ENCODE results near the gene HAAO. TPM values are rescaled to one million over a fixed set of nuclear protein-coding genes. Genes with fewer than 3 reads are reported as not detected.
A peak's percentile ranks its signal among the peaks of the same experiment; 100 is the strongest.
"Not testable (repeated sequence)": the region's sequence is repeated elsewhere in the genome, so short reads cannot be mapped to it uniquely, and the experiment has no call there.

Gene HAAO
- 2.3 TPM for total RNA-seq
- long read RNA-seq, partial matches to known transcripts: 0 of 5 reads
- long read RNA-seq, other reads (novel, unspliced or antisense): 1 of 5 reads

DNA sequence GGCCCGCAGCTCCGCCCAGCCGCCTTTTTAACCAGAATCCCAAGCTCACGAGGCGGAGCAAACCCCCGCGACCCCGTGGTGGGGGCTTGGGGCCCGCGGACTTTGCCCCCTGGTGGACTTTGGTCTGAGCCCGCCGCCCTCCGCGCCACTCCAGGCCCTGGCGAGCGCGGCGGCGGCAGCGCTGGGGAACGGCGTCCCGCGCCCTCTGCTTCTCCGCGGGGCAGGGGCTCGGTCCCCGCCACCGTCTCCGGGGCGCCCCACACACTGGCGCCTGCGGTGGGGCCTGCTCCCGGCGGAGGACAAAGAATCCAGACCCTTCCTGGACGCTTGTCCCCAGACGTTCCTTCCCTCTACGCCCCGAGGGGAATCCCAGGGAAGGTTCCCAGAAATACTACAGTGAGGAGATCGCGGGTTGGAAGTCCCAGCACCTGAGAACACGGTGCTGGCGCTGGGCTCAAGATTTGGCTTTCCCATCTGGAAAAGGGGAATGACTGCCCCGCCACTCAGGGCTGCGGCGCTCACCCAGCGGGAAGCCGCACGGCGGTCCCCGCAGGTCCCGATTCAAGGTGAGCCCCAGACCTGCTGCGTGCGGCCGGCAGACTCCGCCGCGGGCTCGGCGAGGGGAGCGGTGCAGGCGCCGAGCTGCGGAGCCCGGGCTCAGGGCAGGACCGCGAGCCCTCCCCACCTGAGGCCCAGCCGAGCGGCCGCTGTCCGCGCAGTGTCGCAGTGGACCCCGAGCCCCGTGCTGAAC, at the start of gene HAAO:
Gene HAAO (minus strand): TSS at position 1 of the 751 bp plus-strand sequence. CDS start 47 bp downstream, outside the sequence.
- peak; percentile 77 for DNase-seq
- intact Hi-C loops (cut with DNase I): no loop called here
- peak; percentile 66 for ATAC-seq (ENCODE audit: poor library complexity)

DNA sequence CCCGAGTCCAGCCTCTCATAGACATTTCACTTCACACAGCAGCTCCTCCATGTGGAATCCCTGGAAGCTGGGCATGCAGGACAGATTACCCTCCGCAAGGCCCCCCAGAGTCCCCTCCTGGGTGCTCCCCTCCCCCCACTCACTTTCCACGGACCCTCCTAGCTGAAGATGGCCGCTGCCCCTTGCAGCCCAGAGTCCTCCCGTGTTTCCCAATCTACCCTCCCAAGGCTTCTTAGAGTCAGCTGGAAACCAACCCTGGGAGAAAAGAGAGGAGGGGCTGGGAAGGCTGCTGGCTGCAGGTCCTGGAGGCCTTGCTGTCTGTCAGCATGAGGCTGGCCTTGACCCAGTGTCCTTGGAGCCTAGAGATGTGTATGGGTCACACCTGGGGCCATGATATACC, 49.0 kb upstream of the HAAO start:
- ATAC-seq (ENCODE audit: poor library complexity) (no peak), DNase-seq (no peak)
- intact Hi-C loops (cut with DNase I): no loop called here

DNA sequence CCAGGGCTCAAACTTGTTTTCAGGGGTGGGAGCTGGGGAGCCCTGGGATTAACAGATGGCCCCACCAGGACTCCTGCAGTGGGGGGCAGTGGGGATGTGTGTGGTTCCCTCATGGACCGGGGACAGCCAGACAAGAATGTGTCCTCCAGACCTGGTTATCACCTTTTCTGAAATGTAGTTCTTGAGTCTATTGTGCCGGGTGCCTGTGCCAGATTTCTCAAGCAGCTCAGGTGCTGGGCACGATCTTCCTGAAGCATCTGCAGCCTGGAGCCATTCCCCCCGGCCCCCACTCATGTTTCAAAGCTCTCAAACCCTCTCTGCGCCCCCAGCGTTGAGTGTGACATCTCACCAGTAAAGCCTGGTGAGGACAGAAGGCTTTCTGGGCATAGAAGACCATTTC, 48.4 kb upstream of the HAAO start:
- DNase-seq (no peak), ATAC-seq (ENCODE audit: poor library complexity) (no peak)
- intact Hi-C loops (cut with DNase I): no loop called here

DNA sequence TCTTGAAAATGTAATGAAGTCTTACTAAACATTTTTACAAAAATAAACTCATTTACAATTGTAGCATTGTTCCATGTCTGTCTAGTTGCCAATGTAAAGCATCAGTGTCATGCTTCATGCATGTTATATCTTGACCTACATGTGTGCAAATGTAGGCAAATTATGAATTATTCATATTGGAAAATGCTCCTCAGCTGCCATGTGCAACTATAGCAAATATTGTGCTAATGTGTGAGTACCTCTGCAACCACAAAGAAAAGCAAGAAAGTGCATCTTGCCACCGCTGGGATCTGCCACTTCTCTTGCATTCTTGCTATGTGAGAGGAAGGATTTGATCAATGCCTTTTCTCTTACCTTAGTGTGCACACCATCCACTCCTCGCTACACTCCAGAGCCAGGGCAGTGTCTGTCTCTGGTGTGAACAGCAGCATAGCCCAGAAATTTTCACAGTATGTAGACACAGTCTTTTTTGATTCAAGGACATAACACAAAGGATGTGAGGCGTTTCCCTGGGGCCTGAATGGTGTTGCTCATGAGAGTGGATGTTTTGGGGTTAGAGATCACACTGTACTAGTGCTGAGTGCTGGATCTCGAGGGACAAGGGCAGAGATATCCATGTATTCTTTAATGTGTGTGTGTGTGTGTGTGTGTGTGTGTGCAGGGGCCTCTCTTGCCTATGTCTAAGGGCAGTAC, 47.6 kb upstream of the HAAO start:
- peak; percentile 52 for ATAC-seq (ENCODE audit: poor library complexity)
- intact Hi-C loops (cut with DNase I): no loop called here
- DNase-seq: no peak

DNA sequence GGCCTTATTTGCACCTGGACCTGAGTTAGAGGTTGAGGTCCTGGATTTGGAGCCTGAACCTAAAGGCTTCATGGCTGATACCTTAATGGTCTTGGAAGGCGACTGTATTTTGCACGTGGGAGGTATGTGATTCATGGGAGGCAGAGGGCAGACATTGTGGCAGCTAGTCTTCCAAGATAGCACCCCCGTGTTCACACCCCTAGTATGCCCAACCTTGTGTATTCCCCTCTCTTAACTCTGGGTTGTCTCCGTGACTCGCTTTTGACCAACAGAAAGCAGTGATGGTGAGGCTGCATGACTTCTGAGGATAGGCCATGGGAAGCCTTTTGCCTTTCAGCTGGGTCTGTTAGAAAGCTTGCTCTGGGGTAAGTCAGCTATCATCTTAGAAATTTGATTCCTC, 45.8 kb upstream of the HAAO start:
- no peak for DNase-seq
- intact Hi-C loops (cut with DNase I): no loop called here
- ATAC-seq (ENCODE audit: poor library complexity): no peak

DNA sequence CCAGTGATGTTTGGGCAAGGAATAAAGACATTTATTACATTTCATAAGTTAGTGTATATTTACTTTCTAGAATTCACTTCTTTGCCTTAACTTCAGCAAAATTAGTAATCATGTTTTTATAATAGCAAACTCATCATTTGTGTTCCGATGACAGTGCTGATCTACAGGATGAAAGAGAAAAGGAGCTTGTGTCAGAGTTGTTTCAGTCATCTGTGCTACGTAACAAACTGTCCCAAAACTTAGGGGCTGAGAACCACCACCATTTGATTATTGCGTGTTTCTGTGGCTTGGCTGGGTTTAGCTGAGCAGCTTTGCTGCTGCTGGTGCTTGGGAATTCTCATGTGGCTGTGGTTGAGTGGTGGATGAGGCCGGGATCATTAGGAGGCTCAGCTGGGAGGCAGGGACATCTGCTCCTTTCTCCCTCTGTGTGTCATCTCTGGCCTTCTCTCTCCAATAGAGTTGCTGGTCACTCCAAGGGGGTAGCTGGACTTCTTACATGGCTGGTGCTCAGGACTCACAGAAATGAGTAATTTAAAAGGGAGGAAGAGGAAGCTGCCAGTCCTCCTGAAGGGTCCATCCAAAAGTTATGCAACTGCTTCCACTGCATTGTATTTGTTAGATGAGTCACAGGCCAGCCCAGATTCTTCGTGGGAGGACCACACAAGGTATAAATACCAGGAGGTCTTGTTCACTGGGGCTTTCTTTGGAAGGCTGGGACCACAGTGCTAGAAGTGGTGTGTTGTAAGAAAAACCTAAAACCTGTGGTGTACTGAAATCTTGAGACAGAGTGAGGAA, 43.4 kb upstream of the HAAO start:
- ATAC-seq (ENCODE audit: poor library complexity) (peak; percentile 69), DNase-seq (no peak)
- intact Hi-C loops (cut with DNase I): no loop called here

DNA sequence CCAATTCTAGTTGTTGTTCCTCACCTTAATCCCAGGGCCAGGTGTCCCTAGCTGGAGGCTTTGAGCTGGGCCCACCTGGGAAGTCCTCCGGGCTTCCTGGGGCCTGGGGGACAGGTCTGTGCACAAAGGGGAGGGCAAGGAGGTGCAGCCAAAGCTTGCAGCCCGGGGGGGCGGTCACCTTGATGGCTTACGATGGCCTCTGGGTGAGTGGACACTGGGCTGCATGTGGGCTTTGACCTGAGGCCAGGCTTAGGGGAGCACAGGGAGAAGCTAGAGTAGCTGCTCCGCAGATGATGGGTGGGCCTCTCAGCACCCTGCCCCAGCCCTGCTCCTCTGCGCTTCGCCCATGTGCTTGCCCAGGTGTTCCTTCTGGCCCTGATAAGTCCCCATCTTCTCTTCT, 41.8 kb upstream of the HAAO start:
- ATAC-seq (ENCODE audit: poor library complexity): no peak
- no peak for DNase-seq
- intact Hi-C loops (cut with DNase I): no loop called here

DNA sequence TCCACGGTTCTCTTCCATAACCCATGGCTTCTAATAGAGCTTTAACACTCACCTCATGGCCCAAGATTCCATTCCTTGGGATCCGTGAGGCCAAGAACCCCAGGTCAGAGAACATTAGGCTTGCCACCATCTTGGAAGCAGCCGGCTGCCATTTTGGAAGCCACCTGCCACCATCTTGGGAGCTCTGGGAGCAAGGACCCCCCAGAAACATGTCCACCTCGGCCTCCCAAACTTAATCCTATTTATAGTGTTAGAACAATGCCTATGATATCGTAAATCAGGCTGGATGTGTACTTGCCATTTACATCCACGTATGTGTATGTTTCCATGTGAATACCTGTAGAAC, 39.9 kb upstream of the HAAO start:
- ATAC-seq (ENCODE audit: poor library complexity): no peak
- intact Hi-C loops (cut with DNase I): no loop called here
- DNase-seq: no peak

DNA sequence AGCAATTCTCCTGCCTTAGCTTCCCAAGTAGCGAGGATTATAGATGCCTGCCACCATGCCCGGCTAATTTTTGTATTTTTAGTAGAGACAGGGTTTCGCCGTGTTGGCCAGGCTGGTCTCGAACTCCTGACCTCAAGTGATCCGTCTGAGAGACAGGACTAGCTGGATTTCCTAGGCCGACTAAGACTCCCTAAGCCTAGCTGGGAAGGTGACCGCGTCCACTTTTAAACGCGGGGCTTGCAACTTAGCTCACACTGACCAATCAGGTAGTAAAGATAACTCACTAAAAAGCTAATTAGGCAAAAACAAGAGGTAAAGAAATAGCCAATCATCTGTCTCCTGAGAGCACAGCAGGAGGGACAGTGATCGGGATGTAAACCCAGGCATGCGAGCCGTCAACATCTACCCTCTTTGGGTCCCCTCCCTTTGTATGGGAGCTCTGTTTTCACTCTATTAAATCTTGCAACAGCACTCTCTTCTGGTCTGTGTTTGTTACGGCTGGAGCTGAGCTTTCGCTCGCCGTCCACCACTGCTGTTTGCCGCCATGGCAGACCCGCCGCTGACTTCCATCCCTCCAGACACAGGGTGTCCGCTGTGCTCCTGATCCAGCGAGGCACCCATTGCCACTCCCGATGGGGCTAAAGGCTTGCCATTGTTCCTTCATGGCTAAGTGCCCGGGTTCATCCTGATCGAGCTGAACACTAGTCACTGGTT, 39.3 kb upstream of the HAAO start:
- ATAC-seq (ENCODE audit: poor library complexity); DNase-seq; intact Hi-C loops (cut with DNase I): not testable (repeated sequence)

DNA sequence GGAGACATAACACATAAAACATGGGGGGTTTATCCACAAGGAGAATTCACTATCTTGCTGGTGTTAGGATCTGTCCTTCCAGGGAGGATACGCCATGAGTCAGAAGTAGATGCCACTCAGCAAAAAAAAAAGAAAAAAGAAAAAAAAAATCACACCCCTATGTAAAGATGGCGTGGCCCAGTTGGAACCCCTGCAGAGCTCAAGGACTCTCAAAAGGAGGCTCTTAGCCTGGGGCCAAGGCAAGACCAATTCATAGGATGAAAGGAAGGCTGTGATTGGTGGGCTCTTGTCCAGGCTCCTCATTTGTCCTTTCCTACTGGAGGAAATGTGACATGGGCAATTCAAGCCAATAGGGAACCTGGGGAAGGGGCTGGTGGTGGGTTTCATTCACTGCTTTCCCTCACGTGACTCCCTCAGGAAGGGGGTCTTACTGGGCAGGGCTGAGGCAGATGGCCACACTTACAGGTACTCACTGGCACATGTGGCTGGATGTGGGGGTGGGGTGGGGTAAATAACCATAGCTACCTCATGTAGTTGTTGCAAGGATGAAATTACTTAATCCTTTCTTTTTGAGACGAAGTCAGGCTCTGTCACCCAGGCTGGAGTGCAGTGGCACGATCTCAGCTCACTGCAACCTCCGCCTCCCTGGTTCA, 38.7 kb upstream of the HAAO start:
- intact Hi-C loops (cut with DNase I): no loop called here
- no peak for ATAC-seq (ENCODE audit: poor library complexity)
- no peak for DNase-seq

DNA sequence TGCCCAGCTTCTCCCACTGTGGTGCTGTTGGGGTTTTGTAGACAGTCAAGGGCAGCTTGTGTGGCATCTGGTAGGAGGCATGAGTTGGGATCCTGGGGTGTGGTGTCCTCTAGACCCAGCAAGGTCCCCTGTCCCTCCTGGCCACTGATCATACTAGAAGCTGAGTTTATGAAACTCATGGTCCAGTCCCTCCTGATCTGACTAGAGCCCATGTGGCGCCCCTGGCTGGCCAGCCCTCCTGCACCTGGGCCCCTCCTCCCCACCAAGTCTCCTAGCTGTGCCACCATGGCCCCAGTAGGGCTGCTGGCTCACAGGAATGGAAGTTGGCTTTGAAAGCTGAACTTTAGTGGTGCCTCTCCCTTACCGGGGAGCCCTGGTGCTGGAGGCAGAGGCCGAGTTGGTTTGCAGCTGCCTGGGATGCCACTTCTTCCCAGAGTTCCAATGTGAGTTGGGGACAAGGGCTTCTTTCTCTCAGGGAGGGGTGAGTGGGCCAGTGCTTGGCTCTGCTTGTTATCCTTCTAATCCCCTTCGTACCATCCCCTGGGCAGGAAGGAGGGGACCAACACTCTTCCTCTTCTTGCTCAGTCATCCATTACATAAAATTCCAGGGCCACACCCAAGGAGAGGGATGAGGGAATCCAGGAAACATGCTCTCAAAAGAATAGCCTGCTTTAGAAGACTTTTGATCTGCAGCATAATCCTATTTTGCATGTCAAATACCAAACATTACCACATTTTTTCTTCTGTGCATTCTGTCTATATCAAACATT, 37.5 kb upstream of the HAAO start:
- DNase-seq: no peak

DNA sequence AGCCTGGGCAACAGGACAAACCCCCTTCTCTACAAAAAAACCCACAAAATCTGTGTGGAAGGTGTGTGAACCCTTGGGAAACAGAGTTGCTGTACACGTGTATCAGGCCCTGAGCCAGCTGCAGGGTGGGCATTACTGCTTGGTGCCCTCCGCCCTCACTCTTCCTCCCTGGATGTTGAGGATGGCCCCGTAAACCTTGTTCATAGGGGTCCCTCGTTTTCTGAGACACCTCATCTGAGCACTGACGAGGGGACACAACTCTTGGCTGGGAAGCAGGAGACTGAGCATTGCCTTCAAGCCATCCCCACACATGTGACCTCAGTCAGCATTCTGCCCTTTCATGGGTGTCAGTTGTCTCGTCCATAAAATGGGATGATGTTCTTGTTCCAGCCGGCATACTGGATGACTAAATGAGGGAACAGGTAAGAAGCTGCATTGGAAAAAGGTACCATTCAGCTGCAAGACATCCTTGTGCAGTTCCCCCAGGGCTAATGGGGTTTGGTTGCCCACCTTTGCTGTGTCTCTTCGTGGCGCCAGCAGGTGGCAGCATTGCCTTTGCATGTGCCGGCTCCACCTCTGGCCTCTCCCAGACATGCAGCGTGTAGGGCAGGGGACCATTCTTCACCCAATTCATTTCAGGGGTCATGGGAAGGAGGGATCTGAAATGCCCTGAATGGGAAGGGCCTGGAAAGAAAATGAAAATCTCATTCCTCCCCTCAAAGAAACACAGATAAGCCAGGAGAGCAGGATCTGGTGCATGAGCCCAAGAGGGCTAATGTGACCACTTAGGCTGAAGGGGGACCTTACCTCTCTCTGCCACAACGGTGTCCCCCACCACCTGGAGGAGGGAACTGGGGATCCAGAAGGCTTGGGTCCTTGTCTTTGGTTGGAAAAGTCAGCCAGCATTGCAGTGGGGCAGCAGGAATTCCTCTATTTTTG, 36.4 kb upstream of the HAAO start:
- intact Hi-C loops (cut with DNase I): loop anchor here (5.0 to 10.0 kb wide), 3 partner anchors 399 to 714 kb away; partner anchors contain the start of gene ZFP36L2
- peak; percentile 87 for DNase-seq
- ATAC-seq (ENCODE audit: poor library complexity): peak; percentile 95

More for the DNA sequence above, 37.5 kb upstream of the HAAO start:
- intact Hi-C loops (cut with DNase I): loop anchor here (5.0 to 10.0 kb wide), 3 partner anchors 397 to 712 kb away; partner anchors contain the start of gene ZFP36L2
- no peak for ATAC-seq (ENCODE audit: poor library complexity)

DNA sequence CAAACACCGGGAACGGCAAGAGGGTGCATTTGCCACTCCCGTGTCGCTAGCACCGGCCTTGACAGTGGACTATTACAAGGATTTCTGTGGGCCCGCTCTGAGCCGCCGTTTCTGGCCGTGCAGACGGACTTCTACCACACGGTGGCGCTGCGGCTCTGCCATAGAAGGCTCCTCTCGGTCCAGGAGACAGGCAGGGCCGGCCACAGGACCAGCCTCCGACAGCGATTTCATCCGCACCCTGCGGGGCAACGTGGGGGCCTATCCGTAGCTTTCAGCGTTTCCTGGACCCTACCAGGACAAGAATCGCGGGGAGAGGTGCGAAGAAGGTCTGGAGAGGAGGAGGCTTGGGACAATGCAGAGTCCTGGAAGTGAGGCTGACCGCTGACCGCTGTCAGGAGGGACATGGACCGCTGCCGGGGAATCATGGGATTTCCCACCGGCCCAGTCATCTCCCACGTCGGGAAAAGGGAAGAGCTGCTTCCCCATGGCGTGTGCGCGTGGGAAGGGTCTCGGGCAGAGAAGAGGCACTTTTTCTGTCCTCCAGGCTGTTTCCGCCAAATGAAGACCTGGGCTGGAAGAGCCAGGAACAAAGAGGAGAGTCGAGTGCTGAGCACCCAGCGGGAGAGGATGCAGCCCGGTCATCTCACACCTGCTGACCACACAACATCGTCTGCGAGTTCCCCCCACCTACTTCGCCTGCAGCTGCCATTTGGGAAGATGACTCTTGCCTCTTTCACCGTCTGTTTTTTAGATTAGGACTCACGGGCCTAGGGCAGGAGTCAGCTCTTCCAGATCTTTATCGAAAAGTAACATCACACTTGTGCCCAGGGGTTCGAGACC, 35.5 kb upstream of the HAAO start:
- DNase-seq (peak; percentile 95), ATAC-seq (ENCODE audit: poor library complexity) (peak; percentile 94)
- intact Hi-C loops (cut with DNase I): loop anchor here (5.0 to 10.0 kb wide), 3 partner anchors 399 to 714 kb away; partner anchors contain the start of gene ZFP36L2

DNA sequence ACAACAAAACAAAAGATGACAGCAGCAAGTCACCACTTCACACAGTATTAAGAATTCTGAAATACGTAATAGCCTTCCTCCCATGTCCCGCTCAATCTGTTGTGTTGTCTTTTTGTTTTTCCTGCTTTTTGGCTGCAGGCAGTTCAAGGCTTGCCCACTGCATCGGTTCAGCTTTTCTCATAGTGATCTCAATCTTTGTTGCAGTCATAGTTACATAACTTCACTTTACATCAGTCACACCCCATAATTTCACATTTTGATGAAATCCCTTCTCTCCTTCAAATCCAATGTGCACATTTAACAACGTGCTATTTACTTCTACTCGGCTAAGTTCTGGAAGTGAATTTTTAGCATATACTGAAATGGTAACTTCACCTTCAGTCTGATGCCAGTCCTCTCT, 33.8 kb upstream of the HAAO start:
- no peak for ATAC-seq (ENCODE audit: poor library complexity)
- intact Hi-C loops (cut with DNase I): loop anchor here (5.0 to 10.0 kb wide), 3 partner anchors 401 to 716 kb away; partner anchors contain the start of gene ZFP36L2
- DNase-seq: no peak

DNA sequence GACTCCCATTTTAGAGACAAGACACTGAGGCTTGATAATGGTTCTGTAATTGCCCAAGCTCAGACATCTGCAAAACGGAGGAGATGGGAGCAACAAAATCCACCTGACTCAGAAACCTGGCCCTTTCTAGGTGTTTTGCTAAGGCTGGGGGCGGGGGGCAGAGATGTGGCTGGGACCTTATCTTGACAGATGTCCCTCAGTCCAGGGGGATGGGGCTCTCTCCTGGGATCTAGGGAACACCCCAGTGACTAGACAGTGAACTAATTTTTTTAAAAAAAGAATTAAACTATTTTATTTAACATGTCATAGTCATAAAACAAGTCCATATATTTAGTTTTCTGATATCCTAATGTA, 32.0 kb upstream of the HAAO start:
- intact Hi-C loops (cut with DNase I): loop anchor here (10.0 kb wide), 1 partner anchor 660 kb away; no protein-coding TSS in a partner anchor
- DNase-seq (no peak), ATAC-seq (ENCODE audit: poor library complexity) (no peak)
